HG03139 (cell line): ENCODE data around the gene UIMC1.

ENCODE experiments used
- ATAC-seq: cut with Tn5 transposase; IDR thresholded peaks from one replicate; pipeline ENCODE4 v1.9.1; 2021; ENCODE audit not compliant: unreplicated experiment

UIMC1 gene

GRCh38 chr5:176887252-176887849 is 119.2 kb downstream of the UIMC1 start:
- ATAC-seq: no peak

DNA sequence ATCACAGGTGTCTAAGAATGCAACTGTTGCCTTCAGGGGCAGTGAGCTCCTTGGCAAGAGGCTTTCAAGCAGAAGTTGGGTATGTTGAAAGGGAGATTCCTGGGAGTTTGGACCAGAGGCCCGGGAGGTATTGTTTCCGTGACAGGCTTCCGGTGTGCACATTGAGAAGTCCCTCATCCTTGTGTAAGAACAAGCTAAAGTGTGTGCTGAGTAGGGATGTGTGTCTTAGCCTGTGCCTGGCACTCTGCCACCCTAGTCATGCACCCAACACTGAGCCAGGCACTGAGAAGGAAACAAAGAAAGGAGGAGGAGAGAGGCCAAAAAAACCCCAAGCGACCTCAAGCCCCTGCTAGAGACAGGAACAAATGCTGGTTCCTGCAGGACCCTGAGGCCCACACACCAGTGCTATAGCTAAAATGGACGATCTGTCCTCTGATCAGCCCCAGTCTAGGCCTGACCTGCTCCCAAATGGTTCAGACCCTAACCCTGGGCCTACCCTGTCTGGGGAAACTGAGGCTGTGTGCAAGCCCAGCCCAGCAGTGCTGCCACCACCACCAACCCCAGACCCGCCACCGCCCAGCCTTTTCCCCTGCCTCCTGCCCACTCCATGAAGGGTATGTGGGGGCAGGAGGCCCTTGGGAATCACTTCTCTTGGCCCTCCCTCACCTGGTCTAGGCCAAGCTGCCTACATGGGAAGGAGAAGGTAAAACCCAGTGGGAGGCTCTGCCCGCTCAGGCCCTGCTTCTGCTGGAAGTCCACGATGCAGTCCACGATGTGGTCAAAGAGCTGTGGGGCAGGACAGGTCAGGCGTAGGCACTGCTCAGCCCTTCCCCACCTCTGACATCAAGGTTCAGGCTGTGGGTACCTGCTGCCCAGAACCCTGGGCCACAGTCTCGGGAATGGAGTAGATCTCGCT is 120.0 kb downstream of the UIMC1 start:
- ATAC-seq: no peak

DNA sequence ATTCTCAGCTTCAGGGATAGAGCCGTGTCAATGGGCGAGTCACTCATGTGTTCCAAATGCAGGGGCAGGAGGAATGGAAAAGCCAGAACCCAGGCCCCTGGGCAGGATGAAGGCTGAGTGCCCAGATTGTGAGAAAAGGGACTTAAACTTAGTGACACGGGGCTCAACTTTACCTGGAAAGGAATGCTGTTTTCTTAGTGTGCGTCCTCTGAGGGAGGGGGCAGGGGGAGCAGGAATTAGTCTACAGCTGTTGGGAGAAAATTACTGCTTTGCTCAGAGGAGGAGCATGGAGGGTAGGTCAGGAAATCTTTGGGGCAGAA is 122.0 kb downstream of the UIMC1 start:
- no peak for ATAC-seq

DNA sequence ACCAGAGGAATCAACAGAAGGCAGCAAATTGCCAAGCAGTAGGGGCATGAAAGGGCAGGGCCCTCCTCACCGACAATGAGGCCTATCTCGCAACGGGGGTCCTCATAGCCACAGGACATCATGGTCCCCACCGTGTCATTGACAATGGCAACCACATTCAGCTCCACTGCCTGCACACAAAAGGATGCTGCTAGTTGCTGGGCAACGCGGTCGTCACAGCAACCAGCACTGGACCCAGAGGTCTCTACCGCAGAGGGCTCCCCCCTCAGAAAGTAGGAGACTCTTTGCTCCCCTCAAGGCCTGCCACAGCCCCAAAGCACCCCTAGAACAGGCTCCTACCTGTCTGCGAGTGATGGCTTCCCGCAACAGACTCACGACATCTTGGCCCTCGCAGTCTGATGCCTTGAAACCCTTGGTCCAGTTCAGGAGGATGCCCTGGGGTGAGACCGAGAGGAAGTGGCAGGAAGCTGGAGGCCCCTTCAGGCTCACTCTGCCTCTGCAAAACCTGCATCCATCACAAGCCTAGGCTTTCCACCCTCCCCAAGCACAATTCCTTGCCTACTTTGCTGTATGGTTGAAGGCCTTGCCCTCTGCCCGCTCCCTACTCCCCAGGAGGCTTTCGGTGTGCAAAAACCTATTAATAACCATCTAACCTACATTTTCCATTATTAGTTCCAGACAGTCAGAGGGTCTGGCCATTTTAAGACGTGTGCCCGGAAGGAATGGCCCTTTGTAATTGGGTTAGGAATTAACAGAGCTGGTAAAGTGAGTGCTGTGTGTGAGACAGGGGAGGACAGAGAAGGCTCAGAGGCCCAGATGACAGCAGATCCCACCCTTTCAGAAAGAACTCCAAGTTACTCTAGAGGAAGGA is 122.6 kb downstream of the UIMC1 start:
- no peak for ATAC-seq

- no peak for ATAC-seq
These were observed 124.0 kb downstream of the UIMC1 start for GRCh38 chr5:176882567-176882903.

GRCh38 chr5:176881816-176882566 is 124.6 kb downstream of the UIMC1 start:
- ATAC-seq: no peak

GRCh38 chr5:176881021-176881749 is 125.4 kb downstream of the UIMC1 start:
- ATAC-seq: no peak

DNA sequence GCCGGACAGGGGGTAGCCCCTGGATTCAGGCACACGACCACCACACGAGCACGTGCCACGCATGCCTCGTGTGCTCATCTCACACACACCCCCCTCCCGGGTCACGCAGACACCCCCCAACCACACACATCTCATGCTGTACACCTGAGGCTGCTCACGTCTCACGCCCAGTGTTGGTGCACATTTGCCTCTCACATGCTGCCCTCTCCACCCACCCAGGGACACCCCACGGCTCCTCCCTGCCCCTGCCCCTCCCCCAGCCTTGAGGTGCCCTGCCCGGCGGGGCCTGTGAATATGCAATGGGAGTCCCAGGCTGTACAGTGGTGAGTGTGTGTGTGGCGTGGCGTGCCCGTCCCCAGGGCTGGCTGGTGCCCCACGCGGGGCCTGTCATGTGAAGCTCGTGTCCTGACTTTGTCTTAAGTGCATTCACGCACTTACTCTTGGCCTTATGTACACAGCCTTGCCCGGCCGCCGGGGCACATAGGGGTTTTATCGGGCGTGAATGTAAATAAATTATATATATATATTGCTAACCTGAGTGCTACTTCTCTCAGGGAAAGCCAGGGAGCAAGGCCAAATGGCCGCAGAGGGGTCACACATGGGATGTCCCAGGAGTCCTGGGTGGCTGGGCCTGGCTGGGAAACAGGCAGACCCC is 126.1 kb downstream of the UIMC1 start:
- ATAC-seq: no peak

DNA sequence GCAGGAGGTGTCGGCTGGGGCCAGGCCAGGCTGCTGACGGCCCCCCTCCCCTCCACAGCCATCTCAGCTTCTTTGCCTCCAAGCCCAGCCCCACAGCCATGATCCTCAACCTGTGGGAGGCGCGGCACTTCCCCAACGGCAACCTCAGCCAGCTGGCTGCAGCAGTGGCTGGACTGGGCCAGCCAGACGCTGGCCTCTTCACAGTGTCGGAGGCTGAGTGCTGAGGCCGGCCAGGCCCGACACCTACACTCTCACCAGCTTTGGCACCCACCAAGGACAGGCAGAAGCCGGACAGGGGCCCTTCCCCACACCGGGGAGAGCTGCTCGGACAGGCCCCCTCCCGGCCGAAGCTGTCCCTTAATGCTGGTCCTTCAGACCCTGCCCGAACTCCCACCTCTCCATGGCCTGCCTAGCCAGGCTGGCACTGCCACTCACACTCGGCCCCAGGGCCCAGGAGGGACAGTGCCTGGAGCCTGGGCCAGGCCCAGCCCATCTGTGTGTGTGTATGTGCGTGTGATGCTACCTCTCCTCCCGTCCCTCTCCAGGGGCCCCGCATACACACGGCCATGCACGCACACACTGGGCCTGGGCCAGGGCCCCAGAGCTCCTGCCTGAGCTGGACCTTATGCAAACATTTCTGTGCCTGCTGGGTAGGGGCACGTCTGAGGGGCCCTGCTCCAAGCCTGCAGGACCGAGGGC is 126.8 kb downstream of the UIMC1 start:
- no peak for ATAC-seq

DNA sequence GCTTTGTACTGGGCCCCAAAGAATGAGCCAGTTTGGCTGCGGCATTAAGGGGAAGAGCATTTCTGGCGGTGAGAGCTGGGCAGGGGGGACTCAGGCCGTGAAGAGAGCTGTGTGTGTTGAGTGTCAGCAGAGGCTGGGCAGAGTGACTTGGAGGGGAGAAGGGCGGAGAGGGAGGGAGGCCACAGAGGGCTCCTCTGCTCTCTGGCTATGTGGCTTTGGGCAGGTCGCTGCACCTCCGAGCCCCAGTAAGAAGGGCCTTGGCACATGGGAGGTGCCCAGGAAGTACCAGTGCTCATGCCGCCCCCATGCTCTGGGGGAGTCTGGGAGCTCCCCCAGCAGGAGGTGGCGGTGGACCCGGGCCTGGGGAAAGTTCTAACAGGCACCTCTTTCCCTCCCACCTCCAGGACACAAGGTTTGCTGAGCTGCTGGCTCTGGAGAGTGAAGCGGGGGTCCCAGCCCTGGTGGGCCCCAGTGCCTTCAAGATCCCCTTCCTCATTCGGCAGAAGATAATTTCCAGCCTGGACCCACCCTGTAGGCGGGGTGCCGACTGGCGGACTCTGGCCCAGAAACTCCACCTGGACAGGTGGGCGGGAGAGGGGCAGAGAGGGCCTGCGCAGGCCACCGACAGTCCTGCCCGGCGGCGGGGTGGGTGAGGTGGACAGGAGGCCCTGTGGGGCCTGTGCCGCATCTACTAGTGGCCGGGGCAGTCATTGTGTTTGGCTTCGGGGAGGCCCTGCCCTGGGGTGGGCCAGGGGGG is 127.5 kb downstream of the UIMC1 start:
- ATAC-seq: no peak

DNA sequence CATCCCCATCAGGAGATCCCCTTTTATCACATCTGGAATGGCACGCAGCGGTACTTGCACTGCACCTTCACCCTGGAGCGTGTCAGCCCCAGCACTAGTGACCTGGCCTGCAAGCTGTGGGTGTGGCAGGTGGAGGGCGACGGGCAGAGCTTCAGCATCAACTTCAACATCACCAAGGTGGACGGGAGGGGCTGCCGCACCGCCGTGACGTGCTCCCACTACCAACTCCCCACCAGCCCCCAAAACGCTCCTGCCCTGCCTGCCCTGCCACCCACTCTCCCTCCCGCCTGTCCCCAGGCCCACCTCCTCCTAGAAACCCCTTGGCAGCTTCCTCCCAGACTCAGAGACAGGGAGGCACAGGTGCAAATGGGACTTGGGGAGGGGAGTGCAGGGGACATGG is 128.1 kb downstream of the UIMC1 start:
- ATAC-seq: no peak

GRCh38 chr5:176877793-176878331 is 128.7 kb downstream of the UIMC1 start:
- ATAC-seq: no peak

DNA sequence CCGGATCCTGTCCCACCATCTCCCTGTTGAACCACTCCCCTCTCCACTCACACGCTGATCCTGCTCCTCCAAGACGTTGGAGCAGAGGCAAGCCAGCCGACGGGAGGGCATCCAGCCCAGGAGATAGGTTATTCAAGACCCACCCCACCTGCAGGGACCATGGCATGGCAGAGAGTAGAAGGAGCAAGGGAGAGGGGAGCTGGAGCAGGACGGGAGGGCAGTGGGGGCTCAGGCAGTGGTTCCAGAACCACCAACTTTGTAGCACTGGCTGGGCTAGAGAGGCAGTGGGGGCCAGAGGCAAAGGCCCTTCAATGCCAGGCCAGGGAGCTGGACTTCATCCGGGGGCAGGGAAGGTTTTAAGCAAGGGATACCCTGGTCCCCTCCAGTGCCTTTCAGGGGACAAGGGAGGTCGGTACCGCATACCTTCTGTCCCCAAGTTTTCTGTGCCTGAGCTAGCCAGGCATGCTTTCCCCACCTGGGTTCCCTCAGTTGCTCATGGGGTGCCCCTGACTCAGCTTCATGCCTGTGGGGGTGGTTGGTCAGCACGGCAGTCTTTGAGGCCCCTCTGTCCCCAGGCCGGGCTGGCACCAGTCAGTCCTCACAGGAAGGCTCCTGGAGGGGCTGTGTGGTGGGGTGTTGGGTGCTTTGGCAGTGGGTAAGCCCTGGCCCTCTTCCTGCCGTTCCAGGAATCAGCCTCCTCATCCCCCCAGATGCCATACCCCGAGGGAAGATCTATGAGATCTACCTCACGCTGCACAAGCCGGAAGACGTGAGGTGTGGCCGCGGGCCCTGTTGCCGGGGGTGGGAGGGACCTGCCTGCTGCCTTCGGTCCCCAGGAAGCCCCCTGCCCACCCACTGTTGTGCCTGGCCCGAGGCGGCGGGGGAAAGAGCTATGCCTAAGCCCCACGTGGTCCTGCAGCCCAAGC is 129.8 kb downstream of the UIMC1 start:
- ATAC-seq: no peak

GRCh38 chr5:176875783-176876505 is 130.6 kb downstream of the UIMC1 start:
- ATAC-seq: no peak

GRCh38 chr5:176875014-176875550 is 131.5 kb downstream of the UIMC1 start:
- no peak for ATAC-seq

DNA sequence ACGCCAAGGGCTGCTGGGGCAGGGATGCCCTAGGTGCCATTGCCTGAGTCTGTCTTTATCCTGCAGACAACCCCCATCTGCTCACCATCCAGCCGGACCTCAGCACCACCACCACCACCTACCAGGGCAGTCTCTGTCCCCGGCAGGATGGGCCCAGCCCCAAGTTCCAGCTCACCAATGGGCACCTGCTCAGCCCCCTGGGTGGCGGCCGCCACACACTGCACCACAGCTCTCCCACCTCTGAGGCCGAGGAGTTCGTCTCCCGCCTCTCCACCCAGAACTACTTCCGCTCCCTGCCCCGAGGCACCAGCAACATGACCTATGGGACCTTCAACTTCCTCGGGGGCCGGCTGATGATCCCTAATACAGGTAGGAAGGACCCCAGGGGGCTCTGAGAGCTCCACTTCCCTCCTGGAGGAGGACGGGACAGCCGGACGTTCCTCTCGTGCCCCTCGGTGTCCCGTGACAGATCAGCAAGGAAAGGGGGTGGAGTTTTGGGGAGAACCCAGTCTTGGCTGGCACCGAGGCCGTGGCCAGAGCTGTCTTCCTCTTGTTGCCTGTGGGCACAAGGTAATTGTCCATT is 132.3 kb downstream of the UIMC1 start:
- ATAC-seq: no peak
